Nephron progenitor cell (in vitro differentiated cells): ENCODE results near the gene ENTHD1.

Experiments used
- DNase-seq: peaks from one replicate; pipeline ENCODE4 v3.0.0; 2021
- H3K27ac Mint-ChIP-seq: 2 replicates; pipeline ENCODE4 v1.8.0; 2021; ENCODE audit warnings: mild to moderate bottlenecking, moderate library complexity, mixed read lengths
- H3K27me3 Mint-ChIP-seq: 2 replicates; pipeline ENCODE4 v1.8.0; 2021; ENCODE audit warnings: mild to moderate bottlenecking, low read depth, mixed read lengths; ENCODE audit not compliant: poor library complexity
- H3K36me3 Mint-ChIP-seq: 2 replicates; pipeline ENCODE4 v1.8.0; 2021; ENCODE audit warnings: low read depth, mixed read lengths
- H3K4me1 Mint-ChIP-seq: 2 replicates; pipeline ENCODE4 v1.8.0; 2021; ENCODE audit warnings: mixed read lengths
- H3K4me3 Mint-ChIP-seq: 2 replicates; pipeline ENCODE4 v1.8.0; 2021; ENCODE audit warnings: mild to moderate bottlenecking, moderate library complexity, mixed read lengths
- H3K9me3 Mint-ChIP-seq: 2 replicates; pipeline ENCODE4 v1.8.0; 2021; ENCODE audit warnings: mild to moderate bottlenecking, moderate library complexity, mixed read lengths
- TF ChIP-seq, protein P1 (sequence below): fragments of 200-600 bp; sonication (generic); IDR thresholded peaks from 2 replicates; pipeline ENCODE4 v1.5.0; 2021; ENCODE audit warnings: antibody characterized with exemption

The ENTHD1 gene

GRCh38 chr22:39718921-39719475 is 174.6 kb downstream of the ENTHD1 start:
- no peak overlapping the region for H3K4me3 Mint-ChIP-seq
- DNase-seq, result no peak
- no peak overlapping the region for H3K27ac Mint-ChIP-seq
- no peaks in the 10 kb centered on the region for H3K9me3 Mint-ChIP-seq
- H3K4me1 Mint-ChIP-seq, result peaks cover 27% of the 10 kb centered on the region
- TF ChIP-seq, protein P1, sequence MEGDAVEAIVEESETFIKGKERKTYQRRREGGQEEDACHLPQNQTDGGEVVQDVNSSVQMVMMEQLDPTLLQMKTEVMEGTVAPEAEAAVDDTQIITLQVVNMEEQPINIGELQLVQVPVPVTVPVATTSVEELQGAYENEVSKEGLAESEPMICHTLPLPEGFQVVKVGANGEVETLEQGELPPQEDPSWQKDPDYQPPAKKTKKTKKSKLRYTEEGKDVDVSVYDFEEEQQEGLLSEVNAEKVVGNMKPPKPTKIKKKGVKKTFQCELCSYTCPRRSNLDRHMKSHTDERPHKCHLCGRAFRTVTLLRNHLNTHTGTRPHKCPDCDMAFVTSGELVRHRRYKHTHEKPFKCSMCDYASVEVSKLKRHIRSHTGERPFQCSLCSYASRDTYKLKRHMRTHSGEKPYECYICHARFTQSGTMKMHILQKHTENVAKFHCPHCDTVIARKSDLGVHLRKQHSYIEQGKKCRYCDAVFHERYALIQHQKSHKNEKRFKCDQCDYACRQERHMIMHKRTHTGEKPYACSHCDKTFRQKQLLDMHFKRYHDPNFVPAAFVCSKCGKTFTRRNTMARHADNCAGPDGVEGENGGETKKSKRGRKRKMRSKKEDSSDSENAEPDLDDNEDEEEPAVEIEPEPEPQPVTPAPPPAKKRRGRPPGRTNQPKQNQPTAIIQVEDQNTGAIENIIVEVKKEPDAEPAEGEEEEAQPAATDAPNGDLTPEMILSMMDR, result no peak
- H3K27me3 Mint-ChIP-seq, result peaks cover 11% of the 10 kb centered on the region
- no peaks in the 10 kb centered on the region for H3K36me3 Mint-ChIP-seq

- no peak for DNase-seq
- peaks cover 11% of the 10 kb centered on the region for H3K27me3 Mint-ChIP-seq
- TF ChIP-seq, protein P1, result no peak
- peaks cover 35% of the 10 kb centered on the region for H3K4me1 Mint-ChIP-seq
- no peaks in the 10 kb centered on the region for H3K9me3 Mint-ChIP-seq
- H3K36me3 Mint-ChIP-seq, result no peaks in the 10 kb centered on the region
- H3K4me3 Mint-ChIP-seq, result no peak overlapping the region
- H3K27ac Mint-ChIP-seq, result no peak overlapping the region
These were observed 175.4 kb downstream of the ENTHD1 start for GRCh38 chr22:39718206-39718605.

DNA sequence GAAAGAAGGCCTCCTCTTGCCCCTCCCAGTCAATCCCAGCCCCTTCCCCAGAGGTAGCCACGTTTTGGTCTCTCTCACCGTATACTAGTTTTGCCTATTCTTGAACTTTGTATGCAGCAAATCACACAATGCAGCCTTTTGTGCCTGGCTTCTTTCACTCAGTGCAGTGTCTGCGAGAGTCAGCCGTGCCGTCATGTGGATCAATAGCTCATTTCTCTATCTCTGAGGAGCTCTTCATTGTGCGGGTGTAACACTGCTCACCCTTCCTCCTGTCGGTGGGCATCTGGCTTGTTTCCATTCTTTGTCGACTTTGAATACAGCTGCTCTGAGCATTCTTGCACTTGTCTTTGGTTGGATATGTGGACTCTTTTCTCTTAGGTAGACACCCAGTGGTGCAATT is 176.5 kb downstream of the ENTHD1 start:
- peak overlapping the region; percentile 28 for H3K27ac Mint-ChIP-seq
- DNase-seq, result no peak

DNA sequence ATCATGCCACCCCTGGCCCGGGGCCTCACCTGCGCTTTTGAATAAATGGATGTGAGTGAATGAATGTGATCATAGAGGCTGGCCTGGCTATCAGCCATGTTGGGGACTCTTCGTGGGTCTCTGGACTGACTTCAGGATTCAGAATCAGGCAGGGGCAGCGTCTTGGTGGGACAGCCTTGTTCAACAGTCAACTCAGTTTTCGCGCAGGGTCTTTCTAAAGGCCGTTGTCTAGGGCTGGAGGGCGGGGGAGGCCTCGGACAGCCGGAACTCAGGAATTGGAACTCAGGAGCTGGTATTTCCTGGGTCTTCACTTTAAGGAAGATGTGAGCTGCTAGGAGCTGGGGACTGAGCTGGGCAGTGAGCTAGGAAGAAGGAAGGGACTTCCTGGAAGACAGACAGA is 177.0 kb downstream of the ENTHD1 start:
- Mint-ChIP-seq H3K27ac (no peak overlapping the region), H3K27me3 (peaks cover 9% of the 10 kb centered on the region), H3K4me1 (peaks cover 49% of the 10 kb centered on the region), H3K9me3 (no peaks in the 10 kb centered on the region), H3K36me3 (no peaks in the 10 kb centered on the region), H3K4me3 (no peak overlapping the region)
- TF ChIP-seq, protein P1, result no peak
- no peak for DNase-seq

More for the DNA sequence above, 176.5 kb downstream of the ENTHD1 start:
- H3K27me3 Mint-ChIP-seq, result peaks cover 9% of the 10 kb centered on the region
- H3K36me3 Mint-ChIP-seq, result no peaks in the 10 kb centered on the region
- TF ChIP-seq, protein P1, result no peak
- H3K4me3 Mint-ChIP-seq, result no peak overlapping the region
- peaks cover 46% of the 10 kb centered on the region for H3K4me1 Mint-ChIP-seq
- no peaks in the 10 kb centered on the region for H3K9me3 Mint-ChIP-seq

DNA sequence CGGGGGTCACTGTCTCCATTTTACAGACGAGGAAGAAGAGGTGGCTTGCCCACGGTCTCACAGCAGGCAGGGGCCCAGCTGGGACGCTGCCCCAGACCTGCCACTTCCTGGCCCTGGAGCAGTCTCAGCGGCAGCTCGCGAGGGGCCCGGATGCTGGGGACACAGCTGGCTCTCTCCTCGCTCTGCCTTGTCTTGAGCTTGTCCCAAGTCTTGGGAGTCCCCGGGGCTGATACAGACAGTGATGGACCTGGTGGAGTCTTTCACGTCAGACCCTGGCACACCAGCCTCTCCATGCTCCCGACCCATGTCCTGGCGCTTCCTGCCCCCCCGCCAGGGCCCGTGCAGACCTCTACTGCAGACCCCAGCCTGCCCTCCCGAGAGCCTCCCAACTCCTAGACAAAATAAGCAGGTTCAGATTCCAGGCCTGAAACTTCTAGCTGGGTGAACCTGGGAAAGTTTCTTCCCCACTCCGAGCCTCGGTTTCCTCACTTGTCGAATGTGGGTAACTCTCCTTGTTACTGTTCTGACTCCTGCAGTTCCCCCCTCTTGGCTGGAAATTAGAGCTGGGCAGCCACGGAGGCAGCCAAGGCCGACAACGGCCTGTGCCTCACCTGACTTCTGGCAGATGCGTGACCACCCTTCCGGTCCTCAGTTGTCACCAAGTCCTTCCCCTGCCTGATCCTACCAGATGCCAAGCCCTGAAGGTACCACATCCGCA is 177.6 kb downstream of the ENTHD1 start:
- Mint-ChIP-seq H3K36me3 (no peaks in the 10 kb centered on the region), H3K4me1 (peaks cover 51% of the 10 kb centered on the region), H3K27me3 (peaks cover 9% of the 10 kb centered on the region), H3K4me3 (no peak overlapping the region), H3K27ac (peak overlapping the region; percentile 39), H3K9me3 (no peaks in the 10 kb centered on the region)
- TF ChIP-seq, protein P1, result no peak
- no peak for DNase-seq

- Mint-ChIP-seq H3K27ac (peak overlapping the region; percentile 32), H3K36me3 (no peaks in the 10 kb centered on the region), H3K4me3 (no peak overlapping the region), H3K27me3 (peaks cover 9% of the 10 kb centered on the region), H3K4me1 (peaks cover 54% of the 10 kb centered on the region), H3K9me3 (no peaks in the 10 kb centered on the region)
- TF ChIP-seq, protein P1, result no peak
- DNase-seq, result no peak
These were observed 179.2 kb downstream of the ENTHD1 start for GRCh38 chr22:39714321-39714720.
